ENCODE results near the gene STK39. TPM values are rescaled to one million over a fixed set of nuclear protein-coding genes. Genes with fewer than 3 reads are reported as not detected.

Gene STK39
- total RNA-seq, 1 donor from 2014 or later, result 26.2 TPM

DNA sequence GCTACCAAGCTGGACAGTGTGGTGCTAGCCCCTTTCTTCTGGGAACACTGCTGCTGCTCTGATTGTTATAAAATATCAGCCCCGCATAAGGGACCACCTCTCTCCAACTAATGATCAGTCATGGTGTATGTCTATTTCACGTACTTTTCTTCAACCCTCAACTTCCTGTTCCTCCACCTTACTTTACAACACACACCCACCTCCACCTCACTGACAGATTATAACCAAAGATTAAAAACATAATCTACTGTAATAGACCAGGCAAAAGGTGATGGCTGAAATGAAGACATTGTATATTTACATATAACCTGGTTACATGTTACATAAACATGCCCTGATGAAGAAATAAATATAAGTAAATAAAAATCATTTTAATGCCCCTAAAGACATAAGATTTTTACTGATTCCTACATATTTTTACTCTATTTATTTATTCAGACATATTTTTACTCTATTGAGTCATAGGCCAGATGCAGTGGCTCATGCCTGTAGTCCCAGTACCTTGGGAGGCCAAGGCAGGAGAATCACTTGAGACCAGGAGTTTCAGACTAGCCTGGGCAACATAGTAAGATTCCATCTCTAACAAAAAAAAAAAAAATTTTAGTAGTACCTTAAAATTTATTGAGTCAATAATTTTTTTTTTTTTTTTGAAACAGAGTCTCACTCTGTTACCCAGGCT, 12.8 kb downstream of the STK39 start:
- Mint-ChIP-seq H3K4me3 (no peak overlapping the region), H3K36me3 (peaks cover 20% of the 10 kb centered on the region), H3K4me1 (ENCODE audit: unreplicated experiment) (no peaks in the 10 kb centered on the region), H3K27me3 (no peaks in the 10 kb centered on the region), H3K27ac (no peak overlapping the region), H3K9me3 (peaks cover 5% of the 10 kb centered on the region)
- TF ChIP-seq, protein P1, sequence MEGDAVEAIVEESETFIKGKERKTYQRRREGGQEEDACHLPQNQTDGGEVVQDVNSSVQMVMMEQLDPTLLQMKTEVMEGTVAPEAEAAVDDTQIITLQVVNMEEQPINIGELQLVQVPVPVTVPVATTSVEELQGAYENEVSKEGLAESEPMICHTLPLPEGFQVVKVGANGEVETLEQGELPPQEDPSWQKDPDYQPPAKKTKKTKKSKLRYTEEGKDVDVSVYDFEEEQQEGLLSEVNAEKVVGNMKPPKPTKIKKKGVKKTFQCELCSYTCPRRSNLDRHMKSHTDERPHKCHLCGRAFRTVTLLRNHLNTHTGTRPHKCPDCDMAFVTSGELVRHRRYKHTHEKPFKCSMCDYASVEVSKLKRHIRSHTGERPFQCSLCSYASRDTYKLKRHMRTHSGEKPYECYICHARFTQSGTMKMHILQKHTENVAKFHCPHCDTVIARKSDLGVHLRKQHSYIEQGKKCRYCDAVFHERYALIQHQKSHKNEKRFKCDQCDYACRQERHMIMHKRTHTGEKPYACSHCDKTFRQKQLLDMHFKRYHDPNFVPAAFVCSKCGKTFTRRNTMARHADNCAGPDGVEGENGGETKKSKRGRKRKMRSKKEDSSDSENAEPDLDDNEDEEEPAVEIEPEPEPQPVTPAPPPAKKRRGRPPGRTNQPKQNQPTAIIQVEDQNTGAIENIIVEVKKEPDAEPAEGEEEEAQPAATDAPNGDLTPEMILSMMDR (conservative IDR thresholded peaks at IDR 0.05), result no peak
- no peak for DNase-seq (ENCODE audit: extremely low spot score, unreplicated experiment)

DNA sequence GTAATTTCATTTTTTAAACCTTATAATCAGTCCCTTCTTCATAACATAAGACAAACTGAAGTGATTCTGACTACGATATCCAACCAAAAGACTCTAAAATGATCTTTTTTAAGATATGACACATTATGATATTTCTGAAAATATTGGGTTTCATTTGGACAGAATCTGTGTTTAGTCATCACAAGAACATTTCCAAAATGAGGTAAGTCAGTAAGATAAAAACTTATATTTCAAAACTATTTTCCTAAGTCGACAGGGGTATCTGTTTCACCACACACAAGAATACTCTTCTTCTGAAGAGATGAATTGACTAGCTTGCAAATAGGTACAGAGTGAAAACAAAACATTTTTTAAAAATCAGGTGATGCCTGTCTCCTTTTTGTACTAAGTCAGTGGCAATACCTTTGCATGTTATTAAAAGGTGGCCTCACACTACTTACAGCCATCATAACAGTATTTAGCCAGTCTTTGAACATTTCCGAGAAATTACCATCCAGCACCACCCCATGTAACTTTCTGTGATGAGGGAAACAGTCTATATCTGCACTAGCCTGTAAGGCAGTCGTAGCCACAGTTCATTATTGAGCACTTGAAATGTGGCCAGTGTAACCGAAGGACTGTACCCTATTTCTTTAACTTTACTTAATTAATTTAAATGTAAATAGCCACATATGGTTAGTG, 13.5 kb downstream of the STK39 start:
- Mint-ChIP-seq H3K9me3 (peaks cover 5% of the 10 kb centered on the region), H3K36me3 (peaks cover 20% of the 10 kb centered on the region), H3K27ac (no peak overlapping the region), H3K27me3 (no peaks in the 10 kb centered on the region), H3K4me1 (ENCODE audit: unreplicated experiment) (no peaks in the 10 kb centered on the region), H3K4me3 (no peak overlapping the region)
- TF ChIP-seq, protein P1 (conservative IDR thresholded peaks at IDR 0.05), result no peak
- DNase-seq (ENCODE audit: extremely low spot score, unreplicated experiment), result no peak

DNA sequence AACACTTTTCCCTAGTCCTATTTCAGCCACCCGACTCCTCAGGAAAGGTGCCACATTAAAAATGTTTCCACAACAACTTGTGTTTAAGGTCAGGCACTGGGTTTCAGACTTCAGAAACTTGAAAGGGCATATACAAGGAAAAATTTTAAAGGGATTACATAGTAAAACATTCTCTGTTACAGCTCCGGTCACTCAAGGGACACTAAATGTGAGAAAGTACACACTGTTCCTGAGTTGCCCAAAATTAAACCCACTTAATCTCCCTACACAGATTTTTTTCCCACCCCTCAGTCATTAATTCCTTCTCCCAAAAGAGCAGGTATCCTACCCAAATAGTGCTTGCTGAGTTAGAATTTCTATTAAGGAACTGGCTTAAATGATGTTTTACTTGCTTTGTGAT, 14.2 kb downstream of the STK39 start:
- Mint-ChIP-seq H3K36me3 (peaks cover 20% of the 10 kb centered on the region), H3K9me3 (peaks cover 5% of the 10 kb centered on the region), H3K27ac (no peak overlapping the region), H3K27me3 (no peaks in the 10 kb centered on the region), H3K4me3 (no peak overlapping the region), H3K4me1 (ENCODE audit: unreplicated experiment) (no peaks in the 10 kb centered on the region)
- TF ChIP-seq, protein P1 (conservative IDR thresholded peaks at IDR 0.05), result no peak
- DNase-seq (ENCODE audit: extremely low spot score, unreplicated experiment), result no peak

DNA sequence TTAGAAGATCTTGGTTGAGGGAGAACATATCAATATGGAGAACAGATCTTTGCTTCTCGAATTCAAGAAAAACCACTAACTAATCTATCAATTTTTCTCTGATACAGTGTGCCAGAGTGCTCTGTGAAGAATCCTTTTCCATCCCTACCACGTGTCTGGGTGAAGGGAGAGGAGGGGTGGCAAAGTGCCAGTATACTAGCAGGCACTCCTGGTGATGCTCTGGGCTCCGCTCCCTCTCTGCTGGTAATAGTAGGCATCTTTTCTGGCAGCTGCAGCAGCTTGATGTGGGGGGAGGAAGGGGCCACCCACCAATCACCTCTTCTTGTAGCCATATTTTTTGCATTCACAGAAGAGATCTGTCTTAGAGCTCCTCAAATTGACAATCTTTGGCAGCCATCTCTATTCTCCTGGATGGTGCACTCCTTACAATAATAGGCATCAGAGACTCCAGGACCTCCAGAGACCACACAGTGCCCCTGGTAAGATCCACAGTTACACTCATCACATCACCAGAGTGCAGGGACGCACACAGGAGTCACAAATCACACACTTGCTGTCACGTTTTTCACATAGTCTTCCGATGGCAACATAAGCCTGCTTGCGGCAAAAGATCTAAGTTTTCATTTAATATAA, 15.7 kb downstream of the STK39 start:
- TF ChIP-seq, protein P1 (conservative IDR thresholded peaks at IDR 0.05), result no peak

DNA sequence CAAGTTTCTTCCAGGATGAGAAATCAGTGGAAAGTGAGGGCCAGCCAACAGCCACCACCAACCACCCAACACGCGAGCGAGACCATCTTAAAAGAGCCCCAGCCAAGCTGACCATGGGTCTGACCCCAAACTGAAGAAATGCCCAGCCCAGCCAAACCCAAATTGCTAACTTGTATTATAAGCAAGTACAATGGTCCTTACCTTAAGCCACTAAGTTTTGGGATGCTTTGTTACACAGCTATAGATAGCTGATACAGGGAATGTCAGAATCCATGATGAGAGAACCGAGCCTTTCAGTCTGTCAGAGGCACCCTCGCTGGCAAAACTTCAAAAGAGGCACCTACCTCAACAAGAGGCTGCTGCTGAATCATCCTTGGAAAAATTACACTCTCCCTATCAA, 17.0 kb downstream of the STK39 start:
- no peak for DNase-seq (ENCODE audit: extremely low spot score, unreplicated experiment)
- Mint-ChIP-seq H3K4me3 (no peak overlapping the region), H3K36me3 (peaks cover 20% of the 10 kb centered on the region), H3K9me3 (peaks cover 5% of the 10 kb centered on the region), H3K27ac (no peak overlapping the region), H3K27me3 (no peaks in the 10 kb centered on the region), H3K4me1 (ENCODE audit: unreplicated experiment) (no peaks in the 10 kb centered on the region)
- TF ChIP-seq, protein P1 (conservative IDR thresholded peaks at IDR 0.05), result no peak

More for the DNA sequence above, 15.7 kb downstream of the STK39 start:
- Mint-ChIP-seq H3K27ac (no peak overlapping the region), H3K4me3 (no peak overlapping the region), H3K27me3 (no peaks in the 10 kb centered on the region), H3K36me3 (peaks cover 16% of the 10 kb centered on the region), H3K9me3 (peaks cover 5% of the 10 kb centered on the region), H3K4me1 (ENCODE audit: unreplicated experiment) (no peaks in the 10 kb centered on the region)
- DNase-seq (ENCODE audit: extremely low spot score, unreplicated experiment), result no peak
